ENCODE measurements around the gene GCGR.

GRCh38 chr17:81832608-81833159 lies 28.7 kb downstream of the GCGR start:
- TF ChIP-seq CTCF (conservative IDR thresholded peaks at IDR 0.05 in 1 of 2, IDR thresholded peaks at IDR 0.05 in 1 of 2; ENCODE audit: low read depth in 1 of 2, low read length in 2 of 2) = no peak
- no peak for TF ChIP-seq EZH2 (IDR thresholded peaks at IDR 0.05; ENCODE audit: low read length, missing control alignments)
